NCI-H2107 treated with DMSO at 0.1 percent for 48 hours (cell line): ENCODE data around the gene COL4A2.

Source experiments
- DNase-seq: peaks from one replicate; lab custom pipeline; 2025; ENCODE audit not compliant: unreplicated experiment; lab: John Stamatoyannopoulos, UW

Gene COL4A2

DNA sequence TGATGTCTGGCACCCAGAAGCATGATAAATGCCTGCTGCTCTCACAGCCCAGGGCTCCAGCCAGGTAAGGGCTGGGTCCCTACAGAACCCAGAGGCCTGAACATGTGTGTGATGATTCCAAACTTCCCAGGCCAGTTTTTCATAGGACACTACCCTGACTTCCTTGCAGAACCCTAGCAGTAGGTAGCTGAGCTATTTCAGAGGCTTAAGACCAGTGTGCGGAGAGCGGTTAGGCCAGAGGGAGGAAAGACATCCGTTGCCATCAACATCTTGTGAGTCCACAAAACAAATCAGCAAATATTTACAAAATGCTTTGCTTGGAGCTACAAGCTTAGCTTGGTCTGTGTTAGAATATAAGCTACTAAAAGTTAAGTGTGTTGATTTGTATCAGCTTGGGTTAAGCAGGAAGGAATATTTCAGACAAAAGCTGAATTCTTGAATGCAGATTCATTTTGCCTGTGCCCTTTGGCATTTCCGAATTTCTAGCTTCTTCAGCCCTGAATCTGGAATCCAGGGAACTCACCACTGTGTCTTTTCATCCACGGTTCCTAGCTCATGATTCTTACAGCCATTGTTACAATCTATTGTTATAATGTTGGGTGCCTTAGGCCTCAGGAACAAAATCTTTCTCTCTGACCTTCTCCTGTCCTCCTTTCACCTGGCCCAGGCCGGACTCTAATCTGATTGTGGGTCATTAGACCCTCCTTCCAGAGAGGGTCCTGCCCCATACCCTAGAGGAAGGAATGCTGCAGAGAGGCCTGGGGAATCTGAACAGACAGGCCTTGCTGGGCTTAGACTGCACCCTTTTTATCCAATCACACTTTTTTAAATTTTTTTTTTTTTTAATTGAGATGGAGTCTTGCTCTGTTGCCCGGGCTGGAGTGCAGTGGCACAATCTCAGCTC is 242.1 kb downstream of the COL4A2 start:
- DNase-seq, result no peak

GRCh38 chr13:110549795-110550160 is 242.7 kb downstream of the COL4A2 start:
- no peak for DNase-seq

DNA sequence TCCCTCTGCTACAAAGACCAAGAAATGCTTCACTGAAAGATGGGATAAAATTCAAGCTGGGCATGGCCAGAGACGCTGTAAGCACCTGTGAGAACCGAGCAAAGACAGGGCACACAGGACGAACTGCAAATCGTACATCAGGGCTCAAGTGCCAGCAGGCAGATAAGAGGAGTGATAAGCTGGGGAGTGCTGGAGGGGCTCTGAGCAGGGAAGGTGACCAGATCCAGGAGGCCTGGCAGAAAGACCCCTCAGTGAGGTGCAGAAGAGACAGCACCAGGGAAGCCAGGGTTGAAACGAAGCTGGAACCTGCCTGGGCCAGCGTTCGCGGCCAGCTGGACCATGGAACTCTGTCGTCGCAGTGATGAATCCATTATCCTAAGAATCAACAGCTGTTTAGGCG is 244.2 kb downstream of the COL4A2 start:
- no peak for DNase-seq

DNA sequence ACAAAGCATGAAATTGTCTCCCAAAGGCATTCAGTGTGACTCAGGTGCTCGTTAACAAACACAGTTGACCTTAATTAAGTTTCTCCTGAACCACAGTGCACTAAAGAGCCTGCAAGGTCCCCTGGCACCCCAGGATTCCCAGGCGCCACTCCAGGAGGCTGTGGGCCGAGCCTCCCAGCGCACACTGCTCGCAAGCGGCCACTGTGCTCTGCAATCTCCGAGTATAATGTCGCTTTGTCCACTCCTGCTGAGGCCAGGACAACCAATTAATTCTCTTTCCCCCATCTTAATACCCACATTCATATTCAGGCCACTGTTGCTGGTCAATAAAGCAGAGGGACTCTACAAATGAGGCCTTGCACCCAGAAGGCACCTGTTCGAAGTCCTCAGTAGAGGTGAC is 245.7 kb downstream of the COL4A2 start:
- no peak for DNase-seq

- DNase-seq, result no peak
Measured at GRCh38 chr13:110553417-110553816, 246.3 kb downstream of the COL4A2 start.

GRCh38 chr13:110554227-110554836 is 247.2 kb downstream of the COL4A2 start:
- peak; percentile 41 for DNase-seq

DNA sequence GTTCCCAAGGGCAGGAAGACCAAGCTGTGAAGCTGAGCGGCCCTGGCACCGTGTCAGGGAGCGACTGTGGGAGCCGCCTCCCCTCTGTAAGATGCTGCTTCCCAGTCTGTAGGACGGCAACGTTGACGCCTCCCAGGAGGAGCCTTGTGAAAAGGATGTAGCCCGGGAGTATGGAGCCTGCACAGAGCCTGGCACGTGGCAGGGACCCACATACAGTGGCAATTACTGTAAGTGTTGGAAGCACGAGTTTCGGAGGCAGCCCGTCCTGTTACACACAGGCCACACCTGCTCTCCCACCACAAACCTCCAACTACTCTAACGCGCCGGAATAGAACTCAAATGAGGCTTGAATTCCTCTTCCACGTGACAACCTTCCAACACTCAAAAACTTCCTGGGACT is 247.9 kb downstream of the COL4A2 start:
- peak; percentile 62 for DNase-seq

DNA sequence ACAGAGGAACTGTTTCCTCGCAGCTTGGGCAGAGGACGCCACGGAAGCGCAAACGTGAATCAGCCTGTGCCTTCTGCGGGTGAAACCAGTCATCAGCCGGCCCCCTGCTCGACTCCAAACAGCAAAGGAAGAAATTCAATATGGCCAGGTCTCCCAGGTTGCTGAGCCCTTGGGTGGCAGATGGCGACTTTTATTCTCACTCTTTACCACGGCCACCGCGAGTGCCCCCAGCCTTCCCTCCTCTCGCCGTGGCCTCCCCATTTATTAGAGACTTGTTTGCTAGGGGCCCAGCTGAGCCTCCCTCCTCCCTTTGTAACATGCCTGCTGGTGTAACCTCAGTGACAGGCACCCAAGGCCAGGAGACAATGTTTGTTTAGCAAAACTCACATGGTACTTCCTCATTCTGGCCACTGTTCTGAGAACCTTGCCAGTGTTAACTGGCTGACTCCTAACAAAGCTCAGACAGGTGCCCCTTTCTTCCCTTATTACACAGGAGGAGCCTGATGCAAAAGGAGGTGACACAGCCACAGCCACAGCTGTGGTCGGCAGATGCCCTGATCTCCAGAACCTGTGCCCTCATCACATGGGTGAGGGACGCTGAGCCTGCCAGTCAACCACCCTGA is 248.6 kb downstream of the COL4A2 start:
- peak; percentile 75 for DNase-seq

GRCh38 chr13:110556224-110556606 is 249.1 kb downstream of the COL4A2 start:
- no peak for DNase-seq

GRCh38 chr13:110557082-110557481 is 250.0 kb downstream of the COL4A2 start:
- DNase-seq, result no peak

GRCh38 chr13:110557610-110558305 is 250.7 kb downstream of the COL4A2 start:
- peak; percentile 46 for DNase-seq

DNA sequence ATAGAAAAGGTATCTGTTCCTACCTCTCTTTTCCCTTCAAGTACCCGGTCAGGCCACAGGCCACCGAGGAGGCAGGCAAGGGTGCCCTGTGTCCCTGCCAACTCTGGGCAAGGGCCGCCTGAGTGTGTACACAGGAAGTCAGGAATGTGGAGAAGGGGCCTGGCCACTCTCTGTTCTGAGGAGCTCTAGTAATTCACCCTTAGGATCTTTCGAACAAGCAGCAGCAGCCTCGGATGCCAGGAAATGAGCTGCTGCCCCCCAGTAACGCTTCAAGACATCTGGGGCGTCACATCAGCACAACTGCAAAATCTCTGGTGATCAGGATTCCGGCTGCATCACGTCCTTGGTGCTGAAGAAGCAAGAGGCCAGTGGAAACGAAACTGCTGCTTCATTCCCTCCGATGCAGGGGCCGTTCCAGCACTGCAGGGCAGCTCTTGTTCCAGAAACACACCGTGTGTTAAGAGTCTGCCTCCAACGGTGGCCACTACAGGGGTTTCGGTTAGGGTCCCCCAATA is 252.4 kb downstream of the COL4A2 start:
- DNase-seq, result no peak

DNA sequence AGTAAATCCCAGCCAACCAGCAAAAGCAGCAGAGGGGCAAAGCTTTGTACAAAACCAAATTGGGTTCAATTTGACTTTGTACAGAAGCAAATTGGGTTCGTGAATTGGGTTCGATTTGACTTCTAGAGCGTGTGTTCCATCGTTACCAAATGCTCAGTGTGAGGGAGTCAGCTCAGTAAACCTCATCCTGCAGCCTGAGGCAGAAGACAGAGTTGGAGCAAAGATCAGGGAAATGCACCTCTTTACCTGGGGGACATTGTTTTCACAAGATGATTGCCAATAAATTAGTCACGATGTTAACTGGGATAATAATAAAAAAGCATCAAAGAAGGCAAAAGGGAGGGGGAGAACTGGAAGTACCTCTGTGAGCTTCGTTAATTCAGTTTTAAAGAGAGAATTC is 252.9 kb downstream of the COL4A2 start:
- no peak for DNase-seq

- peak; percentile 19 for DNase-seq
Measured at GRCh38 chr13:110560601-110561343, 253.7 kb downstream of the COL4A2 start.

- no peak for DNase-seq
Measured at GRCh38 chr13:110561344-110562035, 254.4 kb downstream of the COL4A2 start, which contains the start of gene RAB20. Gene RAB20 (minus strand): TSS chr13:110561722. CDS start chr13:110561519, 203 bp downstream.

DNA sequence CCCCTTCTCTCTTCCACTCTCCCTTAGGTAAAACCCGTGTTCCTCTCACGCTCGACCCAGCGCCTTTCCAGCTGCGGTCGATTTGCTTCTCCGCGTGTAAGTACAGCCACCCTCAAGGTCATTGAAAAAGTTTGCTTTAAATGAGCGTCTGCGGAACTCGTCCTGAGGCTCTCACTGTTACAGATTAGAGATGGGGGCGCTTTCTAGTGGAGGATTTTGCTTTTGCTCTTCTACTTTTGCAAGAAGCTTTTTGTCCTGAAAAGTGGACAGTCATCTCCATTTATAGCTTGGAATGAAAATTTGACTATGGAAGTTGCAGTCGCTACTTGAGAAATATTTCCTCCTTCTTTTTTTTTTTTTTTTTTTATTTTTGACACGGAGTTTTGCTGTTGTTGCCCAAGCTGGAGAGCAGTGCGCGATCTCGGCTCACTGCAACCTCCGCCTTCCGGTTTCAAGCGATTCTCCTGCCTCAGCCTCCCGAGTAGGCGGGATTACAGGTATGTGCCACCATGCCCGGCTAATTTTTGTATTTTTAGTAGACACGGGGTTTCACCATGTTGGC is 255.0 kb downstream of the COL4A2 start:
- DNase-seq, result no peak
